GM12878 (cell line): ENCODE data around the gene IFNA14. TPM values are rescaled to one million over a fixed set of nuclear protein-coding genes. Genes with fewer than 3 reads are reported as not detected.

Experiments
- ATAC-seq: fragments of 200-7000 bp; cut with Tn5 transposase; 3 replicates; pipeline ENCODE4 v1.9.1; 2020; ENCODE audit warnings: mild to moderate bottlenecking, moderate library complexity
- BruUV-seq: library from RNA; stranded (reverse); fragments of 400-500 nt; replicated peaks from 2 replicates; lab custom pipeline; 2021; lab: Mats Ljungman, UMichigan
- CTCF ChIA-PET: fragments of 300-600 bp; sonication (Branson Sonifier 250); formaldehyde crosslinking; extraction: SDS; loops from one replicate; lab custom pipeline; 2021; ENCODE audit warnings: inconsistent platforms; lab: Yijun Ruan, JAX
- POLR2A ChIA-PET: fragments of 350-600 bp; formaldehyde crosslinking; extraction: SDS; loops from one replicate; lab custom pipeline; 2021; ENCODE audit warnings: inconsistent platforms; lab: Charles Lee
- RAD21 ChIA-PET: fragments of 300-600 bp; sonication (Branson Sonifier 250); formaldehyde crosslinking; loops from one replicate; lab custom pipeline; 2023; ENCODE audit warnings: antibody characterized with exemption; ENCODE audit not compliant: unreplicated experiment; lab: Charles Lee
- SMC1A ChIA-PET: fragments of 300-600 bp; sonication (Branson Sonifier 250); formaldehyde crosslinking; loops from one replicate; lab custom pipeline; 2023; ENCODE audit not compliant: unreplicated experiment, uncharacterized antibody; lab: Charles Lee
- DNase-seq: peaks from one replicate; pipeline ENCODE4 v3.0.0-alpha.2; 2011; ENCODE audit warnings: low read depth, low spot score
- FAIRE-seq: peaks from 3 replicates; lab custom pipeline; 2011; peaks lifted over from hg19 to GRCh38; lab: Jason Lieb, UNC
- H2AFZ ChIP-seq: 2 replicates; pipeline ENCODE4 v1.6.0; 2011; ENCODE audit warnings: low read depth, low read length, control low read depth; ENCODE audit not compliant: control insufficient read depth
- H3K27ac ChIP-seq: 2 replicates; pipeline ENCODE4 v1.5.1; 2011; ENCODE audit warnings: control low read depth; ENCODE audit not compliant: control insufficient read depth, insufficient read depth
- H3K27me3 ChIP-seq, 2 experiments: replicated peaks in 1 of 2; 2 replicates each; pipeline versions ENCODE4 v1.6.0 to v1.6.1; 2011; ENCODE audit warnings: low read length in 1 of 2; ENCODE audit not compliant: control insufficient read depth in 2 of 2, insufficient read depth in 2 of 2
- H3K36me3 ChIP-seq, 2 experiments: 2 replicates each; pipeline ENCODE4 v1.5.1; 2011; ENCODE audit warnings: low read length in 1 of 2; ENCODE audit not compliant: control insufficient read depth in 2 of 2, insufficient read depth in 2 of 2
- H3K4me1 ChIP-seq: 2 replicates; pipeline ENCODE4 v1.6.1; 2011; ENCODE audit warnings: mild to moderate bottlenecking, low read length, moderate library complexity, mixed read lengths; ENCODE audit not compliant: control insufficient read depth, insufficient read depth
- H3K4me2 ChIP-seq: 2 replicates; pipeline ENCODE4 v1.6.0; 2011; ENCODE audit warnings: control low read depth; ENCODE audit not compliant: control insufficient read depth, insufficient read depth
- H3K4me3 ChIP-seq: fragments of 200-600 bp; sonication (generic); 2 replicates; pipeline ENCODE4 v1.5.1; 2016
- H3K79me2 ChIP-seq: 2 replicates; pipeline ENCODE4 v1.6.0; 2011; ENCODE audit warnings: low read length; ENCODE audit not compliant: control insufficient read depth, insufficient read depth
- H3K9ac ChIP-seq: 2 replicates; pipeline ENCODE4 v1.8.0; 2011; ENCODE audit warnings: low read length, control low read depth, mixed read lengths; ENCODE audit not compliant: control insufficient read depth, insufficient read depth
- H3K9me3 ChIP-seq: replicated peaks from 3 replicates; pipeline ENCODE4 v1.5.1; 2011; ENCODE audit warnings: mild to moderate bottlenecking, low read length; ENCODE audit not compliant: control insufficient read depth, insufficient read depth
- H4K20me1 ChIP-seq: 2 replicates; pipeline ENCODE4 v1.6.0; 2011; ENCODE audit not compliant: control insufficient read depth, insufficient read depth
- CHD2 ChIP-seq: IDR thresholded peaks from 2 replicates; pipeline ENCODE4 v1.6.1; 2011; ENCODE audit warnings: low read depth, low read length, improper control_type of control experiment, borderline replicate concordance
- E4F1 ChIP-seq: fragments of 450-650 bp; IDR thresholded peaks from 2 replicates; pipeline ENCODE4 v1.6.1; 2018; ENCODE audit warnings: borderline replicate concordance, mild to moderate bottlenecking; ENCODE audit not compliant: partially characterized antibody
- HDGF ChIP-seq: fragments of 450-650 bp; IDR thresholded peaks from 2 replicates; pipeline ENCODE4 v1.6.1; 2016; ENCODE audit warnings: antibody characterized with exemption
- IKZF1 ChIP-seq: fragments of 450-650 bp; conservative IDR thresholded peaks from 2 replicates; pipeline ENCODE4 v1.6.1; 2017; ENCODE audit warnings: antibody characterized with exemption, mild to moderate bottlenecking
- IKZF2 ChIP-seq, 2 experiments: fragments of 450-650 bp; IDR thresholded peaks; 2 replicates each; pipeline ENCODE4 v1.6.1; 2017; ENCODE audit warnings: mild to moderate bottlenecking in 2 of 2, moderate library complexity in 2 of 2
- KAT2A ChIP-seq: conservative IDR thresholded peaks from 2 replicates; pipeline ENCODE4 v1.6.1; 2011; ENCODE audit warnings: low read depth, low read length; ENCODE audit not compliant: control insufficient read depth
- KLF5 ChIP-seq: fragments of 450-650 bp; IDR thresholded peaks from 2 replicates; pipeline ENCODE4 v1.6.1; 2014; ENCODE audit warnings: mild to moderate bottlenecking; ENCODE audit not compliant: partially characterized antibody
- MXI1 ChIP-seq: fragments of 150-350 bp; IDR thresholded peaks from 2 replicates; pipeline ENCODE4 v1.6.1; 2011; ENCODE audit warnings: low read depth, mild to moderate bottlenecking, inconsistent platforms, low read length, improper control_type of control experiment
- PKNOX1 ChIP-seq: fragments of 450-650 bp; IDR thresholded peaks from 2 replicates; pipeline ENCODE4 v1.6.1; 2016; ENCODE audit warnings: mild to moderate bottlenecking
- POLR2AphosphoS2 ChIP-seq: IDR thresholded peaks from 2 replicates; pipeline ENCODE4 v1.6.1; 2011; ENCODE audit warnings: low read depth, mild to moderate bottlenecking, low read length, improper control_type of control experiment, moderate library complexity
- RBBP5 ChIP-seq: fragments of 200-600 bp; sonication (generic); conservative IDR thresholded peaks from 2 replicates; pipeline ENCODE4 v1.6.1; 2016
- RCOR1 ChIP-seq: conservative IDR thresholded peaks from 2 replicates; pipeline ENCODE4 v1.6.1; 2012; ENCODE audit warnings: low read depth, low read length, improper control_type of control experiment
- RFX5 ChIP-seq: IDR thresholded peaks from 2 replicates; pipeline ENCODE4 v1.6.1; 2011; ENCODE audit warnings: low read depth, low read length, improper control_type of control experiment
- SIX5 ChIP-seq: IDR thresholded peaks from 2 replicates; pipeline ENCODE4 v1.6.1; 2011; ENCODE audit warnings: mild to moderate bottlenecking, low read depth, low read length, moderate library complexity; ENCODE audit not compliant: severe bottlenecking
- WRNIP1 ChIP-seq: IDR thresholded peaks from 2 replicates; pipeline ENCODE4 v1.6.1; 2011; ENCODE audit warnings: low read depth, low read length, improper control_type of control experiment, borderline replicate concordance
- YBX1 ChIP-seq: fragments of 450-650 bp; IDR thresholded peaks from 2 replicates; pipeline ENCODE4 v1.6.1; 2016; ENCODE audit warnings: antibody characterized with exemption
- ZBTB40 ChIP-seq: fragments of 450-650 bp; IDR thresholded peaks from 2 replicates; pipeline ENCODE4 v1.6.1; 2016; ENCODE audit warnings: mild to moderate bottlenecking, moderate library complexity, borderline replicate concordance
- ZZZ3 ChIP-seq: IDR thresholded peaks from 2 replicates; pipeline ENCODE4 v1.6.1; 2011; ENCODE audit warnings: low read depth; ENCODE audit not compliant: control insufficient read depth, insufficient read length
- WGBS: methylation state at CpG from one replicate; pipeline ENCODE4 v1.1.6; 2016; ENCODE audit warnings: low lambda C conversion rate; ENCODE audit not compliant: insufficient replicate concordance, insufficient coverage; ENCODE audit errors: missing lambda C conversion rate; 5-methylcytosine and 5-hydroxymethylcytosine counted together
- in situ Hi-C: fragments of 300-500 bp; cut with MboI; formaldehyde crosslinking; loops from 9 replicates; pipeline ENCODE4 v1.14.3; 2018; ENCODE audit warnings: mixed read lengths
- intact Hi-C: fragments of 100-400 bp; cut with micrococcal nuclease; formaldehyde crosslinking; loops from one replicate; pipeline ENCODE4 v1.14.2; 2022; ENCODE audit not compliant: unreplicated experiment
- polyA plus RNA-seq, 11 experiments: library from polyadenylated mRNA; depleted of rRNA in 4 of 11; unstranded in 6 of 11; stranded (reverse) in 5 of 11; fragments of >200 nt; fragmentation: Nextera tagmentation in 4 of 11; fragmentation: Illumina TruSeq in 1 of 11; extraction: Ambion mirVana in 4 of 11; extraction: Trizol in 1 of 11; gene quantifications; 1 replicate in 1 of 11; 2 replicates in 10 of 11; pipeline versions ENCODE4 v1.2.1 to v1.2.3, GENCODE V29; 2011 to 2016; ENCODE audit warnings: inconsistent platforms in 2 of 11, missing spikeins in 2 of 11, low read depth in 1 of 11
- total RNA-seq, 4 experiments: library from RNA; depleted of rRNA in 3 of 4; stranded (reverse); fragments of >200 nt in 3 of 4; fragmentation: Illumina TruSeq in 1 of 4; extraction: Trizol in 1 of 4; gene quantifications; 2 replicates each; pipeline versions ENCODE4 v1.2.1 to v1.2.3, GENCODE V29; 2013 to 2021

Gene IFNA14
- total and polyA plus RNA-seq, 10 of the 15 experiments (the other 5 are each of a cell fraction or from before 2014, with no cell fraction given), result not detected

- H3K9me3 ChIP-seq, result no peaks in the 10 kb centered on the region
- no peaks in the 10 kb centered on the region; the same call in 1 of the 2 replicates for H4K20me1 ChIP-seq
- WGBS, result 8% methylated on average over 4 of the region's 4 CpGs
- no peak overlapping the region for H3K4me2 ChIP-seq
- intact Hi-C loops (loop anchor here (5.0 kb wide), 2 partner anchors 66 to 206 kb away; no protein-coding TSS in a partner anchor), in situ Hi-C loops (no loop called here)
- POLR2A ChIA-PET, result interaction anchor here (1.3 kb wide), 1 partner anchor 75 kb away, joined by 3 read pairs; no protein-coding TSS in a partner anchor
- no TSS peak for BruUV-seq
- no peak overlapping the region for H2AFZ ChIP-seq
- no peak overlapping the region for H3K27ac ChIP-seq
- RAD21 ChIA-PET, result interaction anchor here (1.3 to 3.6 kb wide), 8 partner anchors 15 to 66 kb away, joined by 3 to 20 read pairs (median 6); no protein-coding TSS in a partner anchor
- ATAC-seq (no peak), DNase-seq (no peak), FAIRE-seq (no peak)
- no peaks in the 10 kb centered on the region; a peak in 1 of 4 replicates for H3K27me3 ChIP-seq
- H3K79me2 ChIP-seq, result no peaks in the 10 kb centered on the region
- SMC1A ChIA-PET, result interaction anchor here (0.7 to 5.5 kb wide), 9 partner anchors 11 to 181 kb away, joined by 3 to 30 read pairs (median 9); no protein-coding TSS in a partner anchor
- no peak overlapping the region for H3K4me3 ChIP-seq
- no peak overlapping the region for H3K9ac ChIP-seq
- H3K4me1 ChIP-seq, result no peaks in the 10 kb centered on the region
- CTCF ChIA-PET, result interaction anchor here (0.6 to 3.7 kb wide), 18 partner anchors 12 to 456 kb away, joined by 3 to 25 read pairs (median 7); partner anchors contain the start of genes IFNA14 and KLHL9
- no peaks in the 10 kb centered on the region for H3K36me3 ChIP-seq
- no peak for TF ChIP-seq IKZF1
- no peak for TF ChIP-seq SIX5
- no peak for TF ChIP-seq ZZZ3
- TF ChIP-seq CHD2, result no peak
- TF ChIP-seq YBX1, result no peak
- TF ChIP-seq IKZF2 (IDR thresholded peaks at IDR 0.05), result no peak
- TF ChIP-seq KLF5, result no peak
- TF ChIP-seq ZBTB40, result no peak
- no peak for TF ChIP-seq E4F1
- no peak for TF ChIP-seq HDGF
- no peak for TF ChIP-seq PKNOX1
- no peak for TF ChIP-seq POLR2AphosphoS2
- TF ChIP-seq WRNIP1, result no peak
- TF ChIP-seq MXI1, result no peak
- no peak for TF ChIP-seq KAT2A
- TF ChIP-seq RBBP5, result no peak
- TF ChIP-seq RFX5, result no peak
- TF ChIP-seq RCOR1, result no peak
Observed at GRCh38 chr9:21251638-21252037, 11.8 kb upstream of the IFNA14 start.
